HG02763 (cell line): Measurements from ENCODE around the gene SLCO3A1.
"Not testable (repeated sequence)": the region's sequence is repeated elsewhere in the genome, so short reads cannot be mapped to it uniquely, and the experiment has no call there.

ENCODE experiments used
- ATAC-seq: cut with Tn5 transposase; IDR thresholded peaks from one replicate; pipeline ENCODE4 v1.9.1; 2021; ENCODE audit warnings: mild to moderate bottlenecking, moderate library complexity; ENCODE audit not compliant: unreplicated experiment

The SLCO3A1 gene

DNA sequence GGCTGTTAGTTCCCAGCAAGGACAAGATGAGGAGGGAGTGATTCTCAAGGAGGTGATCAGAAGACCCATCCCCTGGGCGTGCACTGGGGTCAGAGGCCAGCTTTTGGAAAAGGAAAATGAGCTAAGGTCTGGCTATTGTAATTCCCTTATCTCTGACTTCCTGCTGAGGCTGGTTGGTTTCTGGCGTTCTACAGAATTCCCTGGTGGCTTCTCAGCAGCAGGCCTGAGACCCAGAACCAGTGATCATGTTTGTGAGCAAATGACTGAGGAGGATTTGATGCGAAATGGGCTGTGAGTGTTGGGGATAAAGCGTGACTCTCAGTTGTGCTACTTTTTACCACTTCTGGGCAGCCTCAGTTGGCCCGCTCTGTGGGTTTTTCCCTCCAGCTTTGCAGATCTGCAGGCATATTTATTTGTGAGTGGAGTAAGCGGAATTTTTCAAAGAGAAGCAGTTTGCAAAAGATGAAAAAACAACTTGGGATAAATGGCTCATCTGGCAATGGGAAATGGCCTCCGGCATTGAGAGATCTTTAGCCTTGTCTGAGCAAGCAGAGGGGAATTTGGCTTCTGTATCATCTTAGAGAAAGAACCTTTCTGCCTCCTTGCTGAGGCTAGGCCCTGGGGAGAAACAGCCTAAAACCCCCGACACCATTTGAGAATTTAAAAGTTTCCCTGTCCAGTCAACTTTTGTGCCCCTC, 102.7 kb downstream of the SLCO3A1 start:
- ATAC-seq: no peak

DNA sequence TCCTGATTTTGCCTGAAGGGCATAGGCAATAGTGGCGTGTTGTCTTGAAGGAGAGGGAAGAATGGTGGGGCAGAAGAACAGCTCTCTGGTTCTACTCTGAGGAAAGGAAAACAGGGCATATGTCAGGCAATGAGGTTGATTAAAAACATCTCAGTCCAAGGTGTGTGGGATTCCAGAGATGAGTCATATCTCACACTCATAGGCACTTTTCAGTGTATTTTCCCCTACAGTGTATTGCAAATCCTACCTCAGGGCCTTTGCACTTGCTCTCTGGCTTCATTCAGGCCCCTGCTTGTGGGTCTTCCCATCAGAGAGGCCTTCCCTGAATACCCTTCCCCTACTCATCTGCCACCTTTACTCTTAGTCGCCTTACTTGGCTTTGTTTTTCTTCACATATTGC, 107.8 kb downstream of the SLCO3A1 start:
- ATAC-seq: no peak

DNA sequence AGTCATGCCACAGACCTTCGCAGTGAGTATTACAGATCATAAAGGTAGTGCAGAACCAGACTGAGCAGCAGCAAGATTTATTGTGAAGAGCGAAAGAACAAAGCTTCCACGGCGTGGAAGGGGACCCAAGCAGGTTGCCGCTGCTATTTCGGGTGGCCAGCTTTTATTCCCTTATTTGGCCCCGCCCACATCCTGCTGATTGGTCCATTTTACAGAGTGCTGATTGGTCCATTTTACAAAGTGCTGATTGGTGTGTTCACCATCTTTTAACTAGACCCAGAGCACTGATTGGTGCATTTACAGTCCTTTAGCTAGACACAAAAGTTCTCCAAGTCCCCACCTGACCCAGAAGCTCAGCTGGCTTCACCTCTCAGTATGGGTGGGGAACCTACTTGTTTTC, 110.2 kb downstream of the SLCO3A1 start:
- not testable (repeated sequence) for ATAC-seq

DNA sequence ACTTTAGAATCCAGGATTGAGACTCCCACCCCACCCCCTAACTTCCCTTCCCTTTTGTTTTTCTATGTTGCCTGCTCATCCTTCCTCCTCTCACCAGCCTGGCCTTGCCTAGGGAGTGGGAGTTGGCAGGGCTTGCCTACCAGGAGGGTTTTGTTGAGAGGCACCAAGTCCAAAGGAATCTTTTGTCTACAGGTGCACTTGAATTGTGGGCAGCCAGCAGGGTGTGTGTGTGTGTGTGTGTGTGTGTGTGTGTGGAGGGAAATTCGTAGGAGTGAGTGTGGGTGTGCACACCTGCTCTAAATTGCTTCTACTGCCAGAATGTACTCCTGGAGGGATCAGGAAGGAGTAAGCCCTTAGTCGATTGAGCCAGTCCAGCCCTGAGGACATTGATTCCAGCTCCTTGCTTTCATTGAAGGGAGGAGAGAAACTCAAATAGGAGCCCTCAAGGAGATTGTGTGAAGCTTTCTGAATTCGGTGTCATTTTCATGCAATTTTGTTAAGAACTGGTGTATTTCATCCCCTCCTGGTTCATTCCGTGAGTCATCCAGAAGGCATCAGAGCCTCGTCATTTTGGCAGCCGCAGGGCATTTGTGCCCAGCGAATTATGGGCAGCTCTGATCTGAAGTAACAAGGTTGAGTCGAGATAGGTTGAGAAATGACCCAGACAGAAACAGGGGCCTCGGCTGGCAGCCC, 112.1 kb downstream of the SLCO3A1 start:
- no peak for ATAC-seq

DNA sequence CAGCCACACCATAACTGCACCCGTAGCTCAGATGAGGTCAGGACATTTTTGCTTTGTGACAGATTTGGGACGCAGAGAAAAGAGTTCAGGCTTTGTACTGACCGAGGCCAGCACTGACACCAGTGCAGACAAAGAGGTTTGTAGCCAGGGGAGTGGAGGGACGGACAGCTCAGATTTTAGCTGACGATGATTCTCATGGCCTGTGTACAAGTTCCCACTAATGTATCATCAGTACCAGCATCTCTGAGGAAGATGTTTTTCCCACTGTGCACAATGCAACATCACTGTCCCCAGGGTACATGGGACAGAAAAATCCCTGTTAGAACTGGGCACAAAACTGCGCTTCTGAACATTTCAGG, 112.7 kb downstream of the SLCO3A1 start:
- no peak for ATAC-seq

DNA sequence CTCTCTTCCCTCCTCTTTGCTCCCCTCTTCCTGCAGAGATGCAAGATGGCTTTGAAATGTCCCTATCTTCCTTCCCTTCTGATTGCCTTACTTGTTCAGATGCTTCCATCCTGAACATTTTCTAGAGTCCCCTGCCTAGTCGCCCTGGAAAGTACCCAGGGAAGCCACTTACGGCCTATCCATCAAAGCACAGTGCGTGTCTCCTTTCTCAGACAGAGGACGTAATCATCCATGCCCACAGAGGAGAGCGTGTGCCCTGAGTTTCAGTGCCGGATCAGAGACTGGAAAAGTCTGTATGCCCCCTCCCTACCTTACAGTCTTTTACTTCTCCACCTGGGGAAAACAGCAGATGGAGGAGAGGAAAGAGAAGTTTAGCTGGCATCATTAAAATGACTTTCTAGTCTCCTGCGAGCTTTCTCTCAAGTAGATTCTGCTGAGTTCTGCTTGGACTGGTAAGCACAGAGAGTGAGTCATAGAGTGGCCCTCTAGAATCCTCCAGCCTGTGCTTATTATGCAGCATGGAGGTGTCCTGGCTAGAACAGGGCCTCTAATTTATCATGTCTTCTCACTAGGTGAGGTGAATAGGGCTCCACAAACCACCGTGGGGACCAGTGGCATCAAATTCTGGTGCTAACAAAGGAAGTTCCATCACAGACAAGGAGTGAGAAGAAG, 114.6 kb downstream of the SLCO3A1 start:
- no peak for ATAC-seq

DNA sequence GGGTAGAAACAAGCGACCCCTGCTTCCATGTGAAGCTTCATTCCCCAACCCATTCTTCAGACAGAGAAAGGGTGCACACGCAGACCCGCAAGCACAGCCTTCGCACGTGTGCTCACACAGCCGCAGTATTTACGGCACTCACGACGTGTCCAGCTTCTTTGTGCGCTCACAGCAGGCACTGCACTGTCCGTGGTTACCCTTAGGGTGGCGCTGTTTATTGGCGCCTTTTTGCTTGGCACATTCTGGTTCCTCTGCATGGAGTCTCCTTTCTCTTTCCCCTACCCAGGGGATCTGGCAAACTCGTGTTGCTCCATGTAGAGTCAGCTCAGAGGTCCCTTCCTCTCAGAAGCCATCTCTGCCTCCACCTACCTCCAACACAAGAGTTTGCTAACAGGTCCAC, 115.1 kb downstream of the SLCO3A1 start:
- no peak for ATAC-seq

DNA sequence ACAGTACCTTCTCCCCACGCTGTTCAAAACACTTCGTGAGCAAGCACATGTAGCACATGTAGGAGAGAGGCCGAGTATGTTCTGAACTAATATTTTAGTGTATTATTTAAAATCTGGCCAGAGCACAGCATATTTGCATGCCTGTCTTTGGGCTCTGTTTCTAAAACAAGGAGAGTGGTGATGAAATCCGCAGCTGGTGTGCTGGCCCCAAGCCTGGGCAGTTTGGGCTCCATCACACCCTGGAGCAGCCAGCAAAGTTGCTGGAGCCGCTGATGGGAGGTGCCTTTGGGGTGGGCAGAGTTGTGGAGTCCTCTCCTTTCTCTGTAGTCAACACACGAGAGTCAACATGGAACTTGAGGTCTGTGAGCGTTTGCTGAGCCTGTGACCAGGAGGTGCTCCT, 116.6 kb downstream of the SLCO3A1 start:
- ATAC-seq: no peak

DNA sequence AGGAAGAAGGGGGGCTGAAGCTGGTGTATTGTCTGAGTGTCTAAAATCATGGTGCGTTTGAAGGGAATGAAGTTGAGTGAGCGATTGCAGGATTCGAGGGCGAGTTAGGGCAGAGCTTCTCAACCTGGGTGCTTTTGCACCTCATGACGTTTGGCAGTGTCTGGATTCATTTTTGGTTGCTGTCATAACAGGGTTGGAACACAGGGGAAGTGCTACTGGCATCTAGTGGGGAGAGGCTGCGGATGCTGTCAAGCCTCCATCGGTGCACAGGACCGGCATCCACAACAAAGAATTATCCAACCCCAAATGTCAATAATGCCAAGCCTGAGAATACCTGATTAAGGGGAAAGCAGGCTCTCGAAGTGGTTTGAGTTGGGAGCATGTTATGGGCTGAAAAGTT, 120.0 kb downstream of the SLCO3A1 start:
- ATAC-seq: no peak

DNA sequence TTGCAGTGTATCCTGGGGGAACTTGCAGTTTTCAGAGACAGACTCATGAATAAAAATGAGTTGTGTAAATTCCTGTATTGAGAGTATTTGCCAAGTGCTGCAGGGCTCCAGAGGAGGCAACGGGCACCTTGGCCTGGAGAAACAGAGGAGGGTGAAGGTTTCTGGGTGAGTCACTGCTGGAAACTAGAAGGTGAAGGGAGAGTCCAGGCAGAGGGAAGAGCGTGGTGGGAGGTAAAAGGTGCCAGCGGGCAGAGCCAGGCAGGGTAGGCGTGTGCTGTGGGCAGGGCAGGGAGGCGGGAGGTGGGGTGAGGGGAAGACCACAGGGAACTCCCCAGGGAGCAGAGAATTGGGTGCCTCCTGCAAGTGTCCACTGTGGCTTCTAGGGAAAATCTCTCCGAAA, 120.8 kb downstream of the SLCO3A1 start:
- no peak for ATAC-seq

DNA sequence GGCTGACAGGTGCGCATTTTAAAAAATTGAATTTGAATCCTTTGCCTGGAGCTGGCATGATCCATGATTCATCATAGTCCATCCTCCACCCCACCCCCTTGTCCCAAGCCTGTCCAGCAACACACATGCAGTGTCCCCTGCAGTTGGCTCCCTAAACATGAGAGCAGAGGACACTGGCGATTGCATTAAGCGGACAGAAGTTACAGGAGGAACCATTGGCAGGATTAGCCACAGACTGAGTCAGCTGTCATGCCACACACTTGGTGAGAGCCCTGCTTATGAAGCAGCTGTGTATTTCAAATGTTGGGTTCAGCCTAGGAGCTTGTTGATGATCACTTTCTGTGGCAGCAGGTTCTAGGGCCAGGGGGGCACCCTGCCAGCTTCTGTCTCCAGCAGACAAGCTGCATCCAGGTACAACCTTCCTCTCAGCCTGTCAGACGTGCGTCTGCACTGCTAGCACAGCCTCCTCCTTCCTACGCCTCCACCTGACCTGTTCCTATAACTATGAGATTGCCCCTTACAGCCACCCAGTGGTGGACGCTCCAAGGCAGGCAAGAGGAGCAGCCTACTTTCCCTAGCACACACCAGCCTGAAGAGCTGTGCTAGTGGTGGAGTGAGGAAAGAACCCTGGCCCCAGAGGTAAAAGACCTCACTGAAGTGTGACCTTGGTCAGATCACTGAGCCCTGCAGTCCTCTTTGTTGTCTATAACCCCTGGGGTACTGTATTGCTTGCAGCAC, 121.9 kb downstream of the SLCO3A1 start:
- ATAC-seq: no peak

DNA sequence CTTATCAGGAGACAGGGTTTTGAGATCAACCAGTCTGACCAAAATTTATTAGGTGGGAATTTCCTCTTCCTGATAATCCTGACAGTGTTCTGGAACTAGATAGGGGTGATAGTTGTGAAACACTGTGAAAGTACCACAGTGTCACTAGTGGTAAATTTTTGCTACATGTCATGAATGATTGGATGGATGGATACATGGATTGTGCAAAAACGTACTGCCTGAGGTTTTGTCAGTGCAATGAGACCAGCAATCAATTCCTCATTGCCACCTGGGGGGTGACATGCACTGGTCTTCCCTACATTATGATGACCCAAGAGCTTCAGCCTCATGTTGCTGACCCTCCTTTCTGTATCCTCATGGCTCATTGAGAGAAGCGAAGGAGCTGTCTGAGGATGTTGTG, 123.5 kb downstream of the SLCO3A1 start:
- ATAC-seq: no peak

DNA sequence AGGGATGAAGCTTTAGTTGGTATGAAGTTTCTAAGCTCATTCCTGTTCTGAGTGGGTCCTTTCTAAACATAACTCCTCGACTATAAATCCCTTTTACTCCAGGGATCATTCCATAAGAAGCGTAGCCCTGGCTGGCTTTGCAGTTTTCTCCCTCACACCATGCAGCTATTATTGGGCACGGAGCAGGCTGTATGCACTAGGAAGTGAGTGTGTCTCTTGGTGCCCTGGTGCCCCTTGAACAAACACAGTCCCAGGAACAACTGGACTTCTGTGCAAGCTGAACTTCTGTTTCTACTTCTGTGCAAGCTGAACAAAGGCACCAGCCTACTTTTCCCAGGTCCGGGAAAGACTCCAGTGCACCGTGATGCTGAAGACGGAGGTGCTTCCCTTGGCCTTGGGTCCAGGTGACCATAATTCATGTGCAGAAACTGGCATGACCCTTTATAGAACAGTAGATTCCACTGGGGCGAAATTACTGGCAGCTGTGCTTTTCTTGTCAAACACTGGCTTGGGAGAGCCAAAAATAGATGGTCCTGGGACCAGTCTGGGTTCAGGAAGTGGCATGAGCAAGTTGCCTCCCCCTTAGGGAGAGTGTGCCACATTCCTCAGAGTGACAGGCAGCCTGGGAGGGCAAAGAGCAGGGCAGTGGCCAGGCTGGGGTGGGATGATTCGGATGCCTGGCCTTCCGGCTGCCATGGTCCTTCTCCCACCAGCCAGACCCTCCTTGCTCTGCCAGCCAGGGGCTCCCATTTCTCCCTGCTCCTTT, 127.2 kb downstream of the SLCO3A1 start:
- ATAC-seq: no peak

DNA sequence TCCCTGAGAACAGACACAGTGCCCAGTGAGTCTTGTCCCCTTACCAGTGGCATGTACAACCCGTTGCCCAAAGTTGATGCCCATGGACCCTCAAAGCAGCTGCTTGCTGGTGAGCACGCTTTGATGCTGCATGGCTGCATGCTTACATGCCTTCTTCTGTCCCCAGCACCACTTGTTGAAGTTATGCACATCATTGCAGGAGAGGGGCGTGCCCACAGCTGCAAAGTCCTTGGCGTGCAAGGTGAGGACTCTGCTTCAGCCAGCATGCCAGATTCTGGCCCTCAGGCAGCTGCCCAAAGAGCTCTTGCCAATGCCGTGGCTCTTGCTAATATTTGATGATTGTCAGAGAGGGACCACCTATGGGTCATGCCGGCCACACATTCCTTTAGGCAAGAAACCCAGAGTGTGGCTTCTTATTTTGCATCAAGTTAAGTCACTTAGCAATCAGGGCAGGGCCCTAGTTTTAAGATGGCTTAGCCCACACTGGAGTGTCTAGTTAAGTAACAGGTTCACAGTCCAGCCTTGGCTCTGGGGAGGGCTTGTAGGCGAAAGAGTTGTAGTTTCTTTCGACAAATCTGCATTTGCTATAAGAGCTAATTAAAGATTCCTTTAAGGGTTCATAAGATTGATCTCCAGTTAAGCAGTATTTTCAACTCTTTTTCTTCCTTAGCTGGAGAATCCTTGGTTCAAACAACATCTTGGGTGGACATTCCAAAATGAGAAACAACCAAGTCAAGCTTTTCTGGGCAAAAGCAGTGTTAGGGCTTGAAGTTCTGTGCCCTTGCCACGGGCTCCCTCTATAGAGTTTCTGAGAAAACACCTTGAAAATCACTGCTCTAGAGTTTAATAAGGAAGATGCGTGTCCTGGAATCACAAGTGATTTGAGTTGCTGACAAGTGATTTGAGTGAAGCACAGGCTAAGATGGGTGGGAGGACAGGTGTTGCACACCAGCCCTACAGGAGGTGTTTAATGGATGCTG, 128.6 kb downstream of the SLCO3A1 start:
- ATAC-seq: no peak

DNA sequence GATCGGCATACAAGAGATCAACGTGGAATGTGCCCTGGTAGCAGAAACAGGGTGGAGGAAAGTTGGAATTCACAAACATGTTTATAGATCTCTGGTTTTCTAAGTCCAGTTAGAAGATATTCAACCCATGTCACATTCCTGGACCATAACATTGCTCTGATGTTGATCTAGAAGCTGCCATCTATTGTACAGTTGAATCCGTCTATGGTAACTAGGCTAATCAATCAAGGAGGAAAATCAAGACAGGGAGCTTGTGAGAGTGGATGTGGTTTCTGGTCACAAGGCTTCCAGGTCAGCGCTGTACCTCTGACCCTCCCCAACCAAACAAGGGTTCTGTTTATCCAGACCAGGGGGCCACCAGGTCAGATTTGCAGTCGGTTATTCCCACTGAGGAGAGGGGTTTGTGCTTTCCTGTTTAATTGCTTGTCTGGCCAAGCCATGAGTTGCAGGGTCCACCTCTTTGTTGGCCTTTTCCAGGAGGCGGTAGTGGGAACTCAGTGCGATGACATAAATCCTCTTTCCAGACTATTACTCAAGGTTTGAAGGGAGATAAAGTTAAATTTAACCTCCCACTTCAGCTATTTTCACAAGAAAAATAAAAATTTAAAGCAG, 130.3 kb downstream of the SLCO3A1 start:
- ATAC-seq: no peak

DNA sequence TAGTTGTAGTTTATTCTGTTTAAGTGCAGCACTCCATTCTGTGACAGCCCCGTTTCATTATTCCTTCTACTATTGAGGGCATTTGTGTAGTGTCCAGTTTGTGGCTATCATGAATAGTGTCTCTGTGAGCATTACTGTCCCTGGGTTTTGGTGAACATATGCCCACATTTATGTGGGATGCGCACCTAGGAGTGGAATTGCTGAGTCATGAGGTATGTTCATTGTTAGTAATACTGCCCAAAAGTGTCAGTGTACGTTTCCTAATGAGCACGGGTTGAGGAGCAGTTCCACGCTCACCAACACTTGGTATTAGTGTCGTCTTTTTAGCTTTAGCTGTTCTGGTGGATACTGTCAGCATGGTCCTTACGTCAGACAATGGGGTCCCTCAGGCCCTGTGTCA, 131.8 kb downstream of the SLCO3A1 start:
- no peak for ATAC-seq

DNA sequence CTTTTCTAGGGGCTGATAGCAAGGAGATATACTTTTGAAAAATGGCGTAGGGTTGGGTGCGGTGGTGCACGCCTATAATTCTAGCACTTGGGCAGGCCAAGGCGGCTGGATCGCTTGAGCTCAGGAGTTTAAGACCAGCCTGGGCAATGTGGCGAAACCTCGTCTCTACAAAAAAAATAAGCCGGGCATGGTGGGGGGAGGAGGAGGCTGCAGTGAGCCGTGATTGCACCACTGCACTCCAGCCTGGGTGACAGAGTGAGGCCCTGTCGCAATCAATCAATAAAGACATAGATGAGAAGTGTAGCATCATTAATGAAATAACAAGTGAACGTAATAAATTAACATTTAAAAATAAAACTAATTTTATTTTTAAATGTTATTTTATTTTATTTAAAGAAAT, 134.6 kb downstream of the SLCO3A1 start:
- ATAC-seq: no peak

DNA sequence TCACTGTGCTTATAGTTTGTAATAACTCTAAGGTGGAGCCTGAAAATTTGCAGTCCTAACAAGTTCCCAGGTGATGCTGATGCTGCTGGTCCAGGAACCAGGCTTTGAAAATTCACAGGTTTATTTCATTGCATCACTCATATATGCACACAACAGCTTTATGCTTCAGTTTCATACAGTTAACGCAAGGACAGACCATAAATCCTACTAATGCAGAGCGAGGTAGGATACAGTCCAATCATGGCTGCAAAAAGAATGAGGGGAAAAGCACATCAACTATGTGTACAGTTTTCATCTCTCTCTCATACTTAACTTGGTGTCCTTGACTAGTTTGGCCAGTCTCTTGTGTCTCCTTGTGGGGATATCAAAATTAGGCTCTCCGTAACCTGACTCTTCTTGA, 135.1 kb downstream of the SLCO3A1 start:
- ATAC-seq: no peak

DNA sequence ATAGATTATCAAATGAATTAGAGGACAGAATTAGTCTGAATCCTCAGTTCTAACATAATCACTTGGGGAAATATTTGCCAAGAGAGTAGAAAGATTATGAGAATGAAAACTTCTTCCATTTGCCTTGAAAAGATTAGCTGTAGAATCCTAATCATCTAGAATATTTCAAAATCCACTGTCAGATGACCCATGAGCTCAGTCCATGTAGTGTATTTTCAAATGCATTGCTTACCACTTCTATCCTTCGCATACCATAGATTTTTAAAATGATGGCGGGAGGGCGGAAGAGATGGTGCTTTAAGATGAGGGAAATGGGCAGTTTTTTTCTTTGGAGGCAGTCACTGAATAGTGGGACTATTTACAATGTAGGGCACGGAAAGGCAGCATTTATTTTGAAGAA, 136.3 kb downstream of the SLCO3A1 start:
- ATAC-seq: no peak
